KBM-7 (cell line): ENCODE measurements around the gene GPX7.
"Not testable (repeated sequence)": the region's sequence is repeated elsewhere in the genome, so short reads cannot be mapped to it uniquely, and the experiment has no call there.

Source experiments
- DNase-seq: peaks from one replicate; pipeline ENCODE4 v3.0.0-alpha.2; 2015
- in situ Hi-C: fragments of 300-500 bp; cut with MboI; formaldehyde crosslinking; loops from 2 replicates; pipeline ENCODE4 v1.14.3; 2020; ENCODE audit warnings: low sequenced_read_pairs, low pct_unique_long_range_greater_than_20kb, mixed read lengths

The GPX7 gene

DNA sequence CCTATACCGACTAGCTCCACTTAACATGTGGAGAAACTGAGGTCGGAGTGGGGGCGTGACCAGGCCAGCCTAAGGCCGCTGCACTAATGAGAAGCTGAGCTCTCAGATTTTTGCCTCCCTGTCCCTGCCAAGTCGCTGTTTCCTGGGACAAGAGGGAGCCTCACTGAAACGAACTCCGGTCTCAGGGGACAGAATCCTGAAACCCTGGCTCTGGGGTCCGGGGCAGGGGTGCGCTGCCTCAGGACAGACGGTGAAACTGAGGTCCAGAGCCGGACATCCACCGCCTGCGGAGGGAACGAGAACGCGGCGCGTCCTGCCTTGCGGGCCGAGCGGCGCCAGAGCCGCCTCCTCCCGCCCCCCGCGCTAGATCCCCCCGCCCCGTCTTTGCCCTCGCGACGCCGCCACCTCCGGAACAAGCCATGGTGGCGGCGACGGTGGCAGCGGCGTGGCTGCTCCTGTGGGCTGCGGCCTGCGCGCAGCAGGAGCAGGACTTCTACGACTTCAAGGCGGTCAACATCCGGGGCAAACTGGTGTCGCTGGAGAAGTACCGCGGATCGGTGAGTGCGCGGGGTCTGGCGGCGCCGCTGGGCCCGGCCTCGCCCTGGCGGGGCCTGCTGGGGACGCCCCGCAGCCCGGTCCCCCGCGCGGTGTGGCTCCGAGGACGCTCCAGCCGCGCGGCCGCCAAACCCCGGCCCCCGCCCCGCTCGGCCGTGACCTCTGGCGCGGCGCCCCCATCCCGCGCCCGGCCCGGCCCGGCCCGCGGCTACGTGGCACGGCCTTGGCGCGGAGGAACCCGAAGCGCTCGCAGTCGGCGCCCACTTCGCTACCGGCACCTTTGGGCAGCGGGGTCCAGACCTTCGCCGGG lies at the start of gene GPX7:
Gene GPX7, plus strand, starts transcription at position 381 of the 865 bp plus-strand sequence. Its CDS starts 39 bp downstream, at position 420.
- in situ Hi-C loops, result no loop called here
- peak; percentile 49 for DNase-seq

DNA sequence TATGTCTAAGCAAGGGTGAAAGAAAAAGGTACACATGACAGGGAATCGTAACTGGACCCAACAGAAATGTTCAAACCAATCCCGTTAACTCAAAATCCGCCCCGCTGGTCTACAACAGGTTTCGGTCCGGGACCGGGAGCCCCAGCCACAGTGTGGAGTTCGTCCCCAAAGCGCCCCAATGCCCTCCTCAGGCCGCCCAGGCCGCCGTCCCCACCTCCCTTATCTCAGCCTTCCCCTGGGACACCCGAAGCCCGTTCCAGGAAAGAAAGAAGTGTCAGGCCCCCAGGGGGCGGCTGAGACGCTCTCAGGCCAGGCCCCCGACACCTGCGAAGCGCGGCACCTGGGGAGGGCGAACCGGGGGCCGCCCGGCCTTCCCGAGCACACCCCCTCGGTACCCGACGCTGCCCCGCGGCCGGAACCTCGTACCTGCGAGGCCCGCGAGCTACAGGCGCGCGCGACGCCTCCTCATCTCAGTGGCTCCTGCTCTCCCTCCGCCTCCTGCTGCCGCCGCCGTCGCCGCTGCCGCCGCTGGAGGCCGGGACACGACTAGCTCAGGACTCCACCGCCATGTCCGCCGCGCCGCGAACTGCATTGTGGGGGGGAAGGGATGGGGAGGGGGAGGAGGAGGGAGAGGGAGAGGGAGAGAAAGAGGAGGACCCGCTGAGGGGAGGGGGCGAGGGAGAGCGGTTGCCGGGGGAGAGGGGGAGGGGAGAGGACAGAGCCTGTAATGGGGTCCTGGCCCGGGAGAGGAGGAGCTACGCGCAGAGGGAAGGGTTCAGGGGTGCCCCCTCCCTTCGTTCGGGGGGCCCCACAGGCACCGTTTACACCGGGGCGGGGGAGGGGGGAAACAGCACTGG lies 49.4 kb upstream of the GPX7 start, which contains the start of gene TUT4:
Gene TUT4, minus strand, starts transcription at position 588 of the 857 bp plus-strand sequence. CDS start 26,812 bp downstream, outside the sequence.
- in situ Hi-C loops, result no loop called here
- peak; percentile 77 for DNase-seq

DNA sequence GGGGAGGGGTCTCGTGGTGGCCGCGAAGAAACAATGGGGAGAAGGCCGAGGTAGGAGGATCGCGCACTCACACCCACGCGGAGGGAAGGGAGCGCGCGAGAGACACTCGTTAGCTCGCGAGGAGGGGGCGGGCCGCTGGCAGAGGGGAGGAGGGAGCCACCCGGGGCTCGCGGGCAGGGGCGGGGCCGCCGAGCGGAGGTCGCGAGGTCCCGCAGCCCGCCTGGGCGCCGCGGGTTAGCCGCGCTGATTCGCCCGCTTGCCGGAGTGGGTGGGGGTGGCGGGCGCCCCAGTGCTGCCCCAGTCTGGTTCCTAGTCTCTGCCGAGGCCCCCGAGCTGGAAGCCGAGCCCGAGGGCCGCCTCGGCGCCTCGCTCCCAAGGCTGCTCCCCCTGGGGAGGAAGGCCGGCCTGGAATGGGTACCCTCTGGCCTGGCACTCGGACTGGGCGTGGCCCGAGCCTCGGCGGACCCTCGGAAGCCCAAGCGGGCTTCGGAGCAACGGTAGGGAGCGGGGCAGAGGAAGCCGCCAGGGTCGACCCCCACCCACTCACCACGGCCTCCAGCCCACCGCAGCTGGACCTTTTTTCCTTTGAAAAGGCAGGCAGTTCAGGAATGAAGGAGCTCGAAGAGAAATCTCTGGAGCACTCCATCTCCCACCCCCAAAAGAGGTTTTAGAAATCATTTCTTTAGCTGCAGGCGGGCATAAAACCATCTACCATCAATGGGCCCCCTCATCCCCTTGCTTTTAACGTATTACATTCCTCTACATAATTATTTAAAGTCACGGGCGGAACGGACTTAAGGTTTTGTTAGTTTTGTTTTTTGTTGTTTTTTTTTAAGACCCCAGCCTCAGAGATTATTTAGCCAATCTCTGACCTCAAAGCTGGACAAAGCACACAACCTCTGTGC lies 48.6 kb upstream of the GPX7 start:
- in situ Hi-C loops, result no loop called here

DNA sequence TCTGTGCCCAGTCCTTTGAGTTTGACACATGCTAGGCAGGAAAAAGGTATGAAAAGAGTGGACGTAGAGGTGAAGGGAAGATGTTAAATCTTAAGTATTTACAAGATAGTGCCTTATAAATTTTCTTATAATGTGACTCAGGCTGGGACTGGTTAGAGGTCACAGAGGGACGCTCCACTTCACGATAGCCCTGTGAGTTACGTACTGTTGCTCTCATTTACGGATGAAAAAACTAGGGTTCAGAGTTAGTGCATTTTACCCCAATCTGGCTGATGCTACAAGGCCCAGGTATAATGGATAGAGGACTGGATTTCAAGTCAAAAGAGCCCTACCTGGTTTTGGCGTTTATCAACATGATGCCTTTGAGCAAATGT lies 47.9 kb upstream of the GPX7 start:
- no peak for DNase-seq
- in situ Hi-C loops, result no loop called here

More for the DNA sequence above, 48.6 kb upstream of the GPX7 start:
- peak; percentile 81 for DNase-seq

- in situ Hi-C loops, result no loop called here
- no peak for DNase-seq
Observed at GRCh38 chr1:52554756-52555155, 47.4 kb upstream of the GPX7 start.

DNA sequence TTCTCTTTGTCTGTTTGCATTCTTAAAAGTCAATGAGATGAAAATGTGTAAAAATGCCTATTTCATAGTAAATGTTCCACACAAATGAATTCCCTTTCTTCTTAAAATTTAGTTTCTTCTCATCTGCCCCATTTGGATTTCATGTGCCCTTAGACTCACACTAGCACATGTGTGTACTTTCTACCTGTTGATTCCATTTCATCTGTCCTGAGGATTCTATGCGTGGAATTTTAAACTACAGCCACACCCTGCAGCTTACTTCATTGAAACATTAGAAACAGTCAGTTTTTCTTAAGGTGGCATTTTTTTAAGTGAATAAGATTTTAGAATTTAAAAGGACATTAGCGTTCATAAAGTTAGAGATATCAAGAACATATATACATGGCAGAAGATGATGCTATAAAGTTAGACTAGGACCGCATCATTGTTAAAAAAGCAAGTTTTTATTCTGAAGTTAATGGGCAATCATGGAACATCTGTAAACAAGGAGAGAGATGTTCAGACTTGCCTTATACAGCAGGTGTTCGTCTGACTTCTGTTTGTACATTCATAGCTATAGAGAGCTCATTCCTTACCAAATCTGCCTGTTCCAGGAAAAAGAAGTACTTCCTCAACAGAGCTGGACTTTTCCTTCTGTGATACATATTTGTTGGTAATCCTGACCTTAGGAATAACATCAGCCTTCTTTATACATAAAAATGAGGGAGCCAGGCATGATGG lies 45.4 kb upstream of the GPX7 start:
- in situ Hi-C loops, result no loop called here
- no peak for DNase-seq

GRCh38 chr1:52558941-52559340 lies 43.2 kb upstream of the GPX7 start:
- in situ Hi-C loops, result no loop called here
- no peak for DNase-seq

GRCh38 chr1:52559875-52560274 lies 42.3 kb upstream of the GPX7 start:
- no peak for DNase-seq
- in situ Hi-C loops, result no loop called here

- in situ Hi-C loops, result no loop called here
- no peak for DNase-seq
Observed at GRCh38 chr1:52562766-52563165, 39.4 kb upstream of the GPX7 start.

DNA sequence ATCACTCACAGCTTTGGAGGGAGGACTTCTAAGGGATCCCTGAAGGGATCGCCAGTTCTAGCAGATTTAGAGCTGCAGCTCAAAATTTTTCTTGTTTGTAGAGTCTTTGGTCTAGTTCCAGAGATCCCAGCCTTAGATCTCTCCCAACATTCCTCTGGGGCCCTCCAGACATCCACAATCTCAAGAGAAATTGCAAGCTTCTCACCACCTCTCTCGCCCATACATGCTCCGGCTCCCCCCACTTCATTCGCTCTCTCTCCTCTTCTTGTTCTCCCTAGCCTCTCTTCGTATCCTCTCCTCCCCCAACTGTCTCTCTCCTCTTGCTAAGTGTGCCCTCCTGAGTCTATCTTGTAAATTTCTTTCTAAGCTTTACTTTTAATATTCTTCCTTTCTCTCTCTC lies 34.2 kb upstream of the GPX7 start:
- DNase-seq, result peak; percentile 29

GRCh38 chr1:52569449-52570210 lies 32.5 kb upstream of the GPX7 start:
- in situ Hi-C loops, result no loop called here
- peak; percentile 77 for DNase-seq

More for the DNA sequence above, 34.2 kb upstream of the GPX7 start:
- in situ Hi-C loops, result no loop called here

GRCh38 chr1:52571783-52572182 lies 30.4 kb upstream of the GPX7 start:
- peak; percentile 45 for DNase-seq
- in situ Hi-C loops, result no loop called here

DNA sequence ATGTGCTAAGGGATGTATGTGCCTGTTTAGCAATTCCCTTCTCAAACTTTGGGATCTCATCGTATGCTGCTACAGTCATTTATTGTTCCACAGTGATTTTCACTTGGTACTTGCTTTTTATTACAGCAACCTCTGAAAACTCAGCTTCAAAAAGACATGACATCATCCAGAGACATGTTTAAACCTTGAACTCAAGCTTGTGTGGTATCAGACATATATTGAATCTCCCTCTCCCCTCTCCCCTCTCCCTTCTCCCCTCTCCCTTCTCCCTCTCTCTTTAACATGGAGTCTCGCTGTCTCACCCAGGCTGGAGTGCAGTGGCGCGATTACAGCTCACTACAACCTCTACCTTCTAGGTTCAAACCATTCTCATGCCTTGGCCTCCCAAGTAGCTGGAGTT lies 29.8 kb upstream of the GPX7 start:
- in situ Hi-C loops, result no loop called here
- no peak for DNase-seq

DNA sequence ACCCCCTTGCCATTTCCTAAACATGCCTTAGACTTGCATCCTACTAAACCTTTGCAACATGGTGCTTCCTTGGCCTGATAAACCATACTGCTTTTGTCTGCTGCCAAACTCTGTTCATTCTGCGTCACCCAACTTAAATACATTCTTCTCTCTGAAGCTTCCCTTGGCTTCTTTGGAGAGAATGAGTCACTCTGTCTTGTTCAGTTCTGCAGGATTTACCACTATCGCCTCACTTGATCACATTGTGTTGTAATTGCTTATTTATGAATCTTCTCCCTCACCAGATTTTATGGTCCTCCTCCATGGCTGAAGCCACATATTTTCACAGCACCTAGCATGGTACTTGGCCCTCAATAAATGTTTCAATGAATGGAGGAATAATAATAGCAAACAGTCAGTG lies 27.6 kb upstream of the GPX7 start:
- in situ Hi-C loops, result no loop called here
- DNase-seq, result no peak

- in situ Hi-C loops, result no loop called here
- DNase-seq, result no peak
Observed at GRCh38 chr1:52576074-52576473, 26.1 kb upstream of the GPX7 start.

- DNase-seq, in situ Hi-C loops: not testable (repeated sequence)
Observed at GRCh38 chr1:52578066-52578465, 24.1 kb upstream of the GPX7 start.

- DNase-seq, result no peak
- in situ Hi-C loops, result no loop called here
Observed at GRCh38 chr1:52579415-52579814, 22.8 kb upstream of the GPX7 start.

GRCh38 chr1:52580283-52580682 lies 21.9 kb upstream of the GPX7 start:
- in situ Hi-C loops, result no loop called here
- no peak for DNase-seq
